GM12891 (cell line): ENCODE data around the gene USP7.

Experiments
- POLR2A ChIP-seq: IDR thresholded peaks from 2 replicates; pipeline ENCODE4 v1.6.1; 2011; ENCODE audit warnings: low read depth, low read length, control low read depth
- POLR2AphosphoS5 ChIP-seq: IDR thresholded peaks from 2 replicates; pipeline ENCODE4 v1.6.1; 2011; ENCODE audit warnings: low read depth, low read length, control low read depth
- SPI1 ChIP-seq: IDR thresholded peaks from 2 replicates; pipeline ENCODE4 v1.6.1; 2011; ENCODE audit warnings: low read depth, low read length, control low read depth
- TAF1 ChIP-seq: IDR thresholded peaks from 2 replicates; pipeline ENCODE4 v1.6.1; 2011; ENCODE audit warnings: low read depth, low read length, control low read depth

- TF ChIP-seq SPI1 (no peak), POLR2AphosphoS5 (no peak), POLR2A (no peak), TAF1 (no peak)
Measured at GRCh38 chr16:8964462-8964861, 756 bp upstream of the USP7 start.
